Measurements from ENCODE around the gene PLXNC1.

Gene PLXNC1

GRCh38 chr12:94248582-94248981 is 100.2 kb downstream of the PLXNC1 start:
- H3F3A ChIP-seq (ENCODE audit: low read depth), result no peaks in the 10 kb centered on the region
- H2AFZ ChIP-seq (ENCODE audit: low read length), result no peak overlapping the region
- H3K27me3 ChIP-seq (ENCODE audit: insufficient read depth, low read length, poor library complexity, severe bottlenecking), result no peaks in the 10 kb centered on the region
- no peak overlapping the region for H3K9ac ChIP-seq (ENCODE audit: low read depth, low read length, poor library complexity, severe bottlenecking)
- no peaks in the 10 kb centered on the region for H4K20me1 ChIP-seq (ENCODE audit: insufficient read depth, low read length, poor library complexity, severe bottlenecking)
- H3K4me1 ChIP-seq (ENCODE audit: insufficient read depth, low read length, poor library complexity, severe bottlenecking), result peaks cover 31% of the 10 kb centered on the region
- H3K4me2 ChIP-seq (ENCODE audit: low read depth, low read length, poor library complexity, severe bottlenecking), result no peak overlapping the region
- H3K9me2 ChIP-seq (replicated peaks; ENCODE audit: low read depth, low read length), result no peaks in the 10 kb centered on the region
- no peaks in the 10 kb centered on the region for H3K79me2 ChIP-seq (ENCODE audit: insufficient read depth, low read length)
- peaks cover 10% of the 10 kb centered on the region; the same call in 1 of the 2 replicates for H3K36me3 ChIP-seq (ENCODE audit: insufficient read depth, low read length)
- TF ChIP-seq CTCF (conservative IDR thresholded peaks at IDR 0.05; ENCODE audit: low read length), result no peak
- no peak for TF ChIP-seq EZH2phosphoT487 (IDR thresholded peaks at IDR 0.05; ENCODE audit: borderline replicate concordance)
- H3K4me3 ChIP-seq (ENCODE audit: low read length, poor library complexity, severe bottlenecking), result no peak overlapping the region
- no peaks in the 10 kb centered on the region for H3K9me3 ChIP-seq (ENCODE audit: insufficient read depth, low read depth, low read length)

GRCh38 chr12:94250130-94250529 is 101.8 kb downstream of the PLXNC1 start:
- H3K27me3 ChIP-seq (ENCODE audit: insufficient read depth, low read length, poor library complexity, severe bottlenecking), result no peaks in the 10 kb centered on the region
- no peaks in the 10 kb centered on the region for H3K79me2 ChIP-seq (ENCODE audit: insufficient read depth, low read length)
- H3K9me2 ChIP-seq (replicated peaks; ENCODE audit: low read depth, low read length), result no peaks in the 10 kb centered on the region
- TF ChIP-seq CTCF (conservative IDR thresholded peaks at IDR 0.05; ENCODE audit: low read length) (no peak), EZH2phosphoT487 (IDR thresholded peaks at IDR 0.05; ENCODE audit: borderline replicate concordance) (no peak)
- H3K4me1 ChIP-seq (ENCODE audit: insufficient read depth, low read length, poor library complexity, severe bottlenecking), result peaks cover 16% of the 10 kb centered on the region
- no peaks in the 10 kb centered on the region for H4K20me1 ChIP-seq (ENCODE audit: insufficient read depth, low read length, poor library complexity, severe bottlenecking)
- no peak overlapping the region for H3K4me3 ChIP-seq (ENCODE audit: low read length, poor library complexity, severe bottlenecking)
- H3K9ac ChIP-seq (ENCODE audit: low read depth, low read length, poor library complexity, severe bottlenecking), result no peak overlapping the region
- H3K4me2 ChIP-seq (ENCODE audit: low read depth, low read length, poor library complexity, severe bottlenecking), result no peak overlapping the region
- no peaks in the 10 kb centered on the region for H3K9me3 ChIP-seq (ENCODE audit: insufficient read depth, low read depth, low read length)
- H2AFZ ChIP-seq (ENCODE audit: low read length), result no peak overlapping the region
- H3F3A ChIP-seq (ENCODE audit: low read depth), result no peaks in the 10 kb centered on the region
- peaks cover 12% of the 10 kb centered on the region; the same call in 1 of the 2 replicates for H3K36me3 ChIP-seq (ENCODE audit: insufficient read depth, low read length)

- no peak overlapping the region for H2AFZ ChIP-seq (ENCODE audit: low read length)
- H3K4me1 ChIP-seq (ENCODE audit: insufficient read depth, low read length, poor library complexity, severe bottlenecking), result no peaks in the 10 kb centered on the region
- no peaks in the 10 kb centered on the region for H3K9me2 ChIP-seq (replicated peaks; ENCODE audit: low read depth, low read length)
- no peaks in the 10 kb centered on the region for H4K20me1 ChIP-seq (ENCODE audit: insufficient read depth, low read length, poor library complexity, severe bottlenecking)
- H3K4me2 ChIP-seq (ENCODE audit: low read depth, low read length, poor library complexity, severe bottlenecking), result no peak overlapping the region
- H3F3A ChIP-seq (ENCODE audit: low read depth), result no peaks in the 10 kb centered on the region
- no peaks in the 10 kb centered on the region for H3K79me2 ChIP-seq (ENCODE audit: insufficient read depth, low read length)
- H3K9ac ChIP-seq (ENCODE audit: low read depth, low read length, poor library complexity, severe bottlenecking), result no peak overlapping the region
- H3K9me3 ChIP-seq (ENCODE audit: insufficient read depth, low read depth, low read length), result no peaks in the 10 kb centered on the region
- TF ChIP-seq EZH2phosphoT487 (IDR thresholded peaks at IDR 0.05; ENCODE audit: borderline replicate concordance) (no peak), CTCF (conservative IDR thresholded peaks at IDR 0.05; ENCODE audit: low read length) (no peak)
- H3K27me3 ChIP-seq (ENCODE audit: insufficient read depth, low read length, poor library complexity, severe bottlenecking), result no peaks in the 10 kb centered on the region
- peaks cover 17% of the 10 kb centered on the region; the same call in 1 of the 2 replicates for H3K36me3 ChIP-seq (ENCODE audit: insufficient read depth, low read length)
- H3K4me3 ChIP-seq (ENCODE audit: low read length, poor library complexity, severe bottlenecking), result no peak overlapping the region
These were observed 105.9 kb downstream of the PLXNC1 start for GRCh38 chr12:94254270-94254669.

All from Loucy (cell line).